Transverse colon (tissue), 4 donors: Measurements from ENCODE around the gene CEP162. TPM values are rescaled to one million over a fixed set of nuclear protein-coding genes. Genes with fewer than 3 reads are reported as not detected.
"Not testable (repeated sequence)": the region's sequence is repeated elsewhere in the genome, so short reads cannot be mapped to it uniquely, and the experiment has no call there.

ENCODE experiments used
- DNase-seq: peaks from one replicate; pipeline ENCODE4 v3.0.0-alpha.2; 2019
- H3K27ac ChIP-seq, 4 donors: fragments of 200-600 bp; sonication (generic); 2 replicates each; pipeline ENCODE4 v1.5.1; 2016 to 2018; ENCODE audit warnings: inconsistent platforms in 4 of 4
- H3K27me3 ChIP-seq: fragments of 200-600 bp; sonication (generic); 2 replicates; pipeline ENCODE4 v1.5.1; 2017; ENCODE audit warnings: inconsistent platforms
- H3K36me3 ChIP-seq, 4 donors: fragments of 200-600 bp; sonication (generic); 2 replicates each; pipeline ENCODE4 v1.5.1; 2017 to 2019; ENCODE audit warnings: inconsistent platforms in 4 of 4
- H3K4me1 ChIP-seq, 4 donors: fragments of 200-600 bp; sonication (generic); 2 replicates each; pipeline ENCODE4 v1.5.1; 2017 to 2020; ENCODE audit warnings: inconsistent platforms in 4 of 4
- H3K4me3 ChIP-seq, 4 donors: fragments of 200-600 bp; sonication (generic); 1 replicate in 1 of 4; 2 replicates in 3 of 4; pipeline versions ENCODE4 v1.5.1 to v1.6.1; 2017 to 2019; ENCODE audit warnings: inconsistent platforms in 4 of 4
- H3K9me3 ChIP-seq, 2 donors: fragments of 200-600 bp; sonication (generic); 2 replicates each; pipeline ENCODE4 v1.5.1; 2017 to 2019; ENCODE audit warnings: inconsistent platforms in 2 of 2
- CTCF ChIP-seq, 5 experiments: fragments of 200-600 bp in 3 of 5; fragments of 450-650 bp in 2 of 5; sonication (generic) in 3 of 5; IDR thresholded peaks; 1 replicate in 2 of 5; 2 replicates in 3 of 5; pipeline ENCODE4 v1.5.1; 2016 to 2017; ENCODE audit warnings: antibody characterized with exemption in 5 of 5, inconsistent platforms in 3 of 5, mild to moderate bottlenecking in 2 of 5, moderate library complexity in 1 of 5
- EP300 ChIP-seq: sonication (generic); formaldehyde crosslinking; IDR thresholded peaks from one replicate; pipeline ENCODE4 v1.6.1; 2017; ENCODE audit warnings: antibody characterized with exemption, low read depth
- POLR2A ChIP-seq: fragments of 450-650 bp; IDR thresholded peaks from one replicate; pipeline ENCODE4 v1.6.1; 2016; ENCODE audit warnings: antibody characterized with exemption, mild to moderate bottlenecking, moderate library complexity
- POLR2AphosphoS5 ChIP-seq, 3 donors: sonication (generic); formaldehyde crosslinking; IDR thresholded peaks; one replicate each; pipeline ENCODE4 v1.6.1; 2016; ENCODE audit warnings: antibody characterized with exemption in 3 of 3
- WGBS, 2 donors: methylation state at CpG; one replicate each; pipeline ENCODE4 v1.1.5; 2018; ENCODE audit warnings: low coverage in 1 of 2; 5-methylcytosine and 5-hydroxymethylcytosine counted together
- in situ Hi-C, 4 donors: fragments of 200-750 bp; cut with MboI; loops; one replicate each; pipeline versions ENCODE4 v1.15.0 to v1.15.1; 2017; ENCODE audit warnings: low sequenced_read_pairs in 3 of 4, low pct_ligation_motif_present in 1 of 4, low pct_unique_long_range_greater_than_20kb in 1 of 4
- intact Hi-C: fragments of 100-400 bp; cut with DNase I; formaldehyde crosslinking; loops from one replicate; pipeline ENCODE4 v1.15.1; 2023; ENCODE audit warnings: low total_unique reads
- total RNA-seq, 4 donors: library from RNA; depleted of rRNA; stranded (reverse); fragments of >200 nt; gene quantifications; one replicate each; pipeline ENCODE4 v1.1.0, GENCODE V29; 2016

Gene CEP162
- total RNA-seq, 4 donors from 2014 or later = 8.2 to 45.0 (median 9.7) TPM

GRCh38 chr6:84253380-84253779 lies 25.9 kb upstream of the CEP162 start:
- no peak for DNase-seq
- Histone ChIP-seq H3K4me1 (no peaks in the 10 kb centered on the region), H3K27ac (no peak overlapping the region), H3K4me3 (no peak overlapping the region), H3K27me3 (no peaks in the 10 kb centered on the region), H3K36me3 (no peaks in the 10 kb centered on the region), H3K9me3 (no peaks in the 10 kb centered on the region)
- intact Hi-C loops (no loop called here), in situ Hi-C loops (no loop called here)
- WGBS, 2 donors = 90 to 92% methylated on average over 1 to 3 of the region's 3 CpGs
- no peak for TF ChIP-seq CTCF (IDR thresholded peaks at IDR 0.05)
- TF ChIP-seq EP300 = no peak
- no peak for TF ChIP-seq POLR2A
- no peak for TF ChIP-seq POLR2AphosphoS5 (IDR thresholded peaks at IDR 0.05)

- TF ChIP-seq POLR2AphosphoS5 (IDR thresholded peaks at IDR 0.05) (no peak), CTCF (IDR thresholded peaks at IDR 0.05) (no peak), EP300 (no peak), POLR2A (no peak)
- Histone ChIP-seq H3K36me3 (no peaks in the 10 kb centered on the region), H3K4me3 (no peak overlapping the region), H3K27me3 (no peaks in the 10 kb centered on the region), H3K9me3 (no peaks in the 10 kb centered on the region), H3K27ac (no peak overlapping the region), H3K4me1 (no peaks in the 10 kb centered on the region)
- whole genome bisulfite sequencing, 2 donors = 65 to 72% methylated on average over 3 to 4 of the region's 4 CpGs
- in situ Hi-C loops = no loop called here
- intact Hi-C loops = no loop called here
- DNase-seq = no peak
Observed at GRCh38 chr6:84251891-84252539, 24.6 kb upstream of the CEP162 start.

GRCh38 chr6:84249724-84250123 lies 22.3 kb upstream of the CEP162 start:
- intact Hi-C loops = no loop called here
- in situ Hi-C loops = loop anchor here in 1 of 4 donors (25.0 kb wide), 1 partner anchor 362 kb away; no protein-coding TSS in a partner anchor
- no peak overlapping the region for H3K27ac ChIP-seq
- WGBS, 2 donors = 50 to 60% methylated on average over 3 of the region's 3 CpGs
- TF ChIP-seq CTCF (IDR thresholded peaks at IDR 0.05) (no peak), POLR2AphosphoS5 (IDR thresholded peaks at IDR 0.05) (no peak), POLR2A (no peak), EP300 (no peak)
- no peak for DNase-seq
- H3K27me3 ChIP-seq = no peaks in the 10 kb centered on the region
- H3K4me1 ChIP-seq = no peaks in the 10 kb centered on the region
- H3K36me3 ChIP-seq = no peaks in the 10 kb centered on the region
- H3K9me3 ChIP-seq = no peaks in the 10 kb centered on the region
- H3K4me3 ChIP-seq = no peak overlapping the region

- 94% methylated on average over 17 of the region's 51 CpGs; no CpG with 5 or more reads in 1 of the 2 donors for WGBS, 2 donors
- H3K4me1 ChIP-seq, H3K27ac ChIP-seq, H3K27me3 ChIP-seq, H3K36me3 ChIP-seq, H3K9me3 ChIP-seq, DNase-seq, H3K4me3 ChIP-seq, intact Hi-C loops: not testable (repeated sequence)
- in situ Hi-C loops = loop anchor here in 1 of 4 donors (25.0 kb wide), 1 partner anchor 357 kb away; no protein-coding TSS in a partner anchor
Observed at GRCh38 chr6:84244416-84245081, 17.1 kb upstream of the CEP162 start.
